Fibroblast of skin of abdomen (primary cell): ENCODE measurements around the gene CPAMD8.
"Not testable (repeated sequence)": the region's sequence is repeated elsewhere in the genome, so short reads cannot be mapped to it uniquely, and the experiment has no call there.

Source experiments
- DNase-seq: peaks from one replicate; pipeline ENCODE4 v3.0.0-alpha.2; 2013

CPAMD8 gene

DNA sequence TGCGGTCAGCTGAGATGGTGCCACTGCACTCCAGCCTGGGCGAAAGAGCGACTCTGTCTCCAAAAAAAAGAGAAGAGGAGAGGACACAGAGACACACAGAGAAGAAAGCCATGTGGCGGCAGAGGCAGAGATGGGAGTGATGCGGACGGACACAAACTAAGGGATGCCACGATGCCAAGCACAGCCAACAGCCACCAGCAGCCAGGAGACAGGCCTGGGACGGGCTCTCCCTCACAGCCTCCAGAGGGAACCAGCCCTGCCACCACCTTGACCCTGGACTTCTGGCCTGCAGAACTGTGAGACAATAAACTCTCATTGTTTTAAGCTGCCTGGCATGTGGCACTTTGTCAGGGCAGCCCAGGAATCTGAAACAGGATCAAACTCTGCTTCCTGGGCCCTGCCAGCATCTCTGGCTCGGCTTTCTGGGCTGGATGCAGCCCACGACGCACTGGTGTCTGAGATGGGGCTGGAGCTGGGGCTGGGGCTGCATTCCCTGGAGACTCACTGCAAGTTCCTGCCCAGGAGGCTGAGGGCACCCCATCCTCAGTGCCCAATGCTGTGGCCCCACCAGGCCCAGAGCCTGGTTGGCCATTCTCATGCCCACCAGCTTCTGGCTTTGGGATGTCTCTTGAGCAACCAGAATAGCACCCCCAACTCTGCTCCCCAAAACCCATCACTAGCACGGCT is 134.8 kb downstream of the CPAMD8 start:
- DNase-seq: no peak

DNA sequence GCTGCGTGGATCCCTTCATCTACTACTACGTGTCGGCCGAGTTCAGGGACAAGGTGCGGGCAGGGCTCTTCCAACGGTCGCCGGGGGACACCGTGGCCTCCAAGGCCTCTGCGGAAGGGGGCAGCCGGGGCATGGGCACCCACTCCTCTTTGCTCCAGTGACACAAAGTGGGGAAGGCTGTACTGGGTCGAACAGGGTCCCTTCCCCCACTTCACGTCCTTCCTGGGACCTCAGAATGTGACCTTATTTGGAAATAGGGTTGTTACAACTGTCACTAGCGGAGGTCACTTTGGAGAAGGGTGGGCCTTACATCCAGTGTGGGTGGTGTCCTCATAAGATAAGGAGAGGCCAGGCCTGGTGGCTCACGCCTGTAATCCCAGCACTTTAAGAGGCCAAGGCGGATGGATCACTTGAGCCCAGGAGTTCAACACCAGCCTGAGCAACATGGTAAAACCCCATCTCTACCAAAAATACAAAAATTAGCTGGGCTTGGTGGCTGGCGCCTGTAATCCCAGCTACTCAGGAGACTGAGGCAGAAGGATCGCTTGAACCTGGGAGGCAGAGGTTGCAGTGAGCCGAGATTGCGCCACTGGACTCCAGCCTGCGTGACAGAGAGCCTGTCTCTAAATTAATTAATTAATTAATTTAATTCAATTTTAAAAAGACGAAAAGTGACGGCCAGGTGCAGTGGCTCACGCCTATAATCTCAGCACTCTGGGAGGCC is 136.0 kb downstream of the CPAMD8 start:
- DNase-seq: no peak

DNA sequence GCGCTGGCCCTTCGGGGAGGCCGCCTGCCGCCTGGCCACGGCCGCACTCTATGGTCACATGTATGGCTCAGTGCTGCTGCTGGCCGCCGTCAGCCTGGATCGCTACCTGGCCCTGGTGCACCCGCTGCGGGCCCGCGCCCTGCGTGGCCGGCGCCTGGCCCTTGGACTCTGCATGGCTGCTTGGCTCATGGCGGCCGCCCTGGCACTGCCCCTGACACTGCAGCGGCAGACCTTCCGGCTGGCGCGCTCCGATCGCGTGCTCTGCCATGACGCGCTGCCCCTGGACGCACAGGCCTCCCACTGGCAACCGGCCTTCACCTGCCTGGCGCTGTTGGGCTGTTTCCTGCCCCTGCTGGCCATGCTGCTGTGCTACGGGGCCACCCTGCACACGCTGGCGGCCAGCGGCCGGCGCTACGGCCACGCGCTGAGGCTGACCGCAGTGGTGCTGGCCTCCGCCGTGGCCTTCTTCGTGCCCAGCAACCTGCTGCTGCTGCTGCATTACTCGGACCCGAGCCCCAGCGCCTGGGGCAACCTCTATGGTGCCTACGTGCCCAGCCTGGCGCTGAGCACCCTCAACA is 136.6 kb downstream of the CPAMD8 start:
- DNase-seq: no peak

DNA sequence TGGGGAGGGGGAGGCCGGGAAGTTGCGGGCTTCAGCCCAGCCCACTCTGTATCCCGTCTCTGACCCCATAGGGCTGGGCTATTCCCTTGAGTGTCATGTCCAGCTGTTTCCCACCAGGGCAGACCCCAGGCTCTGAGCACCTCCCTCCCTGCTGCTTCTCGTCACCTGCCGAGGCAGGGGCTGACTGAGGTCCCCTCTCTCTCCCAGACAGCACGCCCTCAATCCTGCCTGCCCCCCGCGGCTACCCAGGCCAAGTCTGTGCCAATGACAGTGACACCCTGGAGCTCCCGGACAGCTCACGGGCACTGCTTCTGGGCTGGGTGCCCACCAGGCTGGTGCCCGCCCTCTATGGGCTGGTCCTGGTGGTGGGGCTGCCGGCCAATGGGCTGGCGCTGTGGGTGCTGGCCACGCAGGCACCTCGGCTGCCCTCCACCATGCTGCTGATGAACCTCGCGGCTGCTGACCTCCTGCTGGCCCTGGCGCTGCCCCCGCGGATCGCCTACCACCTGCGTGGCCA is 137.2 kb downstream of the CPAMD8 start:
- DNase-seq: no peak

DNA sequence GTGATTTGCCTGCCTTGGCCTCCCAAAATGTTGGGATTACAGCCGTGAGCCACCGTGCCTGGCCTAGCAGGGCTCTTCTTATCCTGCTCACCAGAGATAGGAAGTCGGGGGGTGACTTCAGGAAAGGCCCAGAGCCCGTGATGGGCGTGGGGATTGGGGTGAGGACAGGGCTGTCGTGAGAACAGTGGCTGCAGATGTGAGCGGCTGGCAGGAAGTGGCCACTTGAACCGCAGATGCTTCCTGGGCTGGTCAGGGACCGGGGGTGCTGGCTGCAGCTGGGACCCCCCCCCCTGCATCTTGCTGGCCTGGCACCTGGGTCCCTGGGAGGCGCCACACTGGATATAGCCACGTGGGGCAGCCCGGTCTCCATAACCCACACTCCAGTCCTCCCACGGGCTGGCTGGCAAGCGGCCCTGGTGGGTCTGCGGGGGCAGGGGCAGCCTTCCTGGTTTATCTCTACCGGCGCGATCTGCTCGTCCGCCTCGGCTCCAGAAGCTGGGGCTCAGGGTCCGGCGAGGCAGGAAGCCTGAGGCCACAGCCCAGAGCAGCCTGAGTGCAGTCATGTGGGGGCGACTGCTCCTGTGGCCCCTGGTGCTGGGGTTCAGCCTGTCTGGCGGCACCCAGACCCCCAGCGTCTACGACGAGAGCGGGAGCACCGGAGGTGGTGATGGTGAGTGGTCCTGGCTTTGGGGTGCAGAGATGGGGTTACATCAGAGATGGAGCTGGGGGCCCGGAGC is 137.8 kb downstream of the CPAMD8 start, which contains the start of gene F2RL3:
TSS of gene F2RL3 (plus strand) at position 371 of the 737 bp plus-strand sequence. CDS start at position 562, 191 bp downstream.
- DNase-seq: no peak

DNA sequence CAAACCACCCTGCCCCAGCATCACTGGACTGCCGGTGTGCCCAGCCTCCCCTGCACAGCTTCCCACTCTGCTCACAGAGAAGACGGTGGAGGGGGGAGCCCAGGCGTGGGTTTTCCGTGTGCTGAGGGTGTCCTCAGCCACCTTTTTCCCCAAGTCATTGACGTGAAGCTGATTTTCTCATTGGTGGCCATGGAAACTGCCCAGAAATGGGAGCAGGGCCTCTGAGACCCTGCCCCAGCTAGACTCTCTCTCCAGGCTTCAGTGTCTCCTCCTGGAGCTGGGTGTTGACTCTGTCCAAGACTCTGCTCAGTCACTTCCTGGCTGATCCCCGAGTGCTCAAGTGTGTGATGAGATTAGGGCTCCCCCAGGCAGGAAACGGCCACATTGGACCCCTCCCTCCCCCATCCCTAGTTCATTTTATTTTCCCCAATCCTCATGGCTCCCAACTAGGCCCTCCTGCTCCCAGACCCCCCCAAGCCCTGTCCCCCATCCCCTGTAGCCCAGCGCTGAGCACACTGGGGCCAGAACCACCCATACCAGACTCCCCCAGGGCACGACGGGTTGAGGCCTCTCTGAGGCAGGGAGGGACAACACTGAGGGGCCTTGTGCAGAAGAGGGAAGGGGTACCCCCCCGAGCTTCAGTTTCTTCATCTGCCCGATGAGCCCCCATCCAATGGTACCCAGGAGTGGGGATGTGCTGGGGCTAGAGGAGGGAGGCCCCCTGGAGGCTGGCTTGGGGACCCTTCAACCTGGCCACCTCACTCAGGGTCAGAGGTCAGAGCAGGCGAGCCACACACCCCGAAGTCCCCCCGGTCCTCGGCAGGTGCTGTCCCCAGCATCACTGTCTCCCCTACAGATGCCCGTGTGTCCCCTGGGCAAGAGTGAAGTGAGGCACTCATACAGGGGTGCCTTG is 139.0 kb downstream of the CPAMD8 start:
- DNase-seq: no peak

DNA sequence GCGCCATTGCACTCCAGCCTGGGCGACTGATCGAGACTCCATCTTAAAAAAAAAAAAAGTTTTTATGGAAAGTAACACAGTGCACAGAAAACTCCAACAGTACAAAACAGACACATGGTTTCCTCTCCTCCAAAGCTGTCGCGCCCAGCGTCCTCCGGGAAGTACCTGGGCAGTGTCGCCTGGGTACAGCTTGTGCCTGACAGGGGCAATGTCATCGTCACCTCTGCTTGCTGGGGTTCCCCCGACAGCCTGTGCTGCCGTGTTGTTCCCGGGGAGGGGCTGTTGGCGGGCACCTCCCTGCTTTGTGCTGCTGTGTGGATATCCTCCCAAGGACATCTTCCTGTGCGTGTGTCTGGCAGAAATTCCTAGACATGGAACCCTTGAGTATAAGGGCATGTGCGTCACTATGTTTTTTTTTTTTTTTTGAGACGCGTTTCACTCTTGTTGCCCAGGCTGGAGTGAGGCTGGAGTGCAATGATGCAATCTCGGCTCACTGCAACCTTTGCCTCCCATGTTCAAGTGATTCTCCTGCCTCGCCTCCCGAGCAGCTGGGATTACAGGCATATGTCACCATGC is 140.2 kb downstream of the CPAMD8 start:
- DNase-seq: peak; percentile 29

DNA sequence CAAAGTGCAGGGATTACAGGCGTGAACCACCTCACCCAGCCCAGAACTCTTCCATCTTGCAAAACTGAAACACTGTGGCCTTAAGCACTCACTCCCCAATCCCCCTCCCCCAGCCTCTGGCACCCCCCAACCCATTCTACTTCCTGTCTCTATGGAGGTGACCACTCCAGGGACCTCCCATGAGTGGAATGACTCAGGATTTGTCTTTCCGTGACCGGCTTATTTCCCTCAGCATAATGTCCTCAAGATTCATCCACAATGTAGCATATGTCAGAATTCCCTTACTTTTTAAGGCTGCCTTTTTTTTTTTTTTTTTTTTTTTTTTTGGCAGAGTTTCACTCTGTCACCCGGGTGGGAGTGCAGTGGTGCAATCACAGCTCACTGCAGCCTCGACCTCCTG is 141.4 kb downstream of the CPAMD8 start:
- no peak for DNase-seq

DNA sequence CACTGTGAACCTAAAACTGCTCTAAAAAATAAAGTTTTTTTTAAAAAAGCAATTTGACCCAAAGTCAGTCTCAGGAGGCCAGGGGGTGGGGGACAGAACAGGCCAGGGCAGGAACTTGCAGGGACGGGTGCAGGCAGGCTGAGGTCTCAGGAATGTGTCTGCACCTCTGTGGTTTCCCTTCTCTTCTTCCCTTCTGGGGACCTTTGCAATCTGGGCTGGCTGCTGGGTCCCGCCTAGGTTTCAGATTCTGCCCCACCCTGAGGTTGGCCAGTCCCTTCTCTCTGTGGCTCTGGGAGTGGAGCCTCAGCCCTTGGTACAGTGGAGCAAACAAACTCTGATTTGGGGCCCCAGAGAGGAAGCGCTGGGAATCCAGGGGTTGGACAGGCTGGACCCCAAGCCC is 143.1 kb downstream of the CPAMD8 start:
- DNase-seq: no peak

DNA sequence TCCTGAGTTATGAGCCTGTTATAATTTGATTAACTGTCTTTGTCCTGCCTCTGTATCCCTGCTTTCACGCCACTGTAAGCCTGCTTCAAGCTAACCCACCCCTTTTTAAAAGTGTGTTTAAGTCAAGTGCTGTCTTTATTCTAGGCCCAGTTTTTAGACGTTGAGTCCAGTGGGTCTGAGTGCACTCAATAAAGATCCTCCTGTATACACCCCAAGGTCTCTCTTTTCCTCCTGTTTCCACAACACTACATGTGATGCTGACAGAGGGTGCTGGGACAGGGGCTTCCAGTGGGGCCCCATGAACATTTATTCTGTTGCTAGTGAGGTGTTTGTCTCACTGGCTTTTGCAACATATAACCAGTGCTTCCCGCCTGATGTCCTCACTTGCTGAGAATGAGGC is 144.5 kb downstream of the CPAMD8 start:
- DNase-seq: no peak

DNA sequence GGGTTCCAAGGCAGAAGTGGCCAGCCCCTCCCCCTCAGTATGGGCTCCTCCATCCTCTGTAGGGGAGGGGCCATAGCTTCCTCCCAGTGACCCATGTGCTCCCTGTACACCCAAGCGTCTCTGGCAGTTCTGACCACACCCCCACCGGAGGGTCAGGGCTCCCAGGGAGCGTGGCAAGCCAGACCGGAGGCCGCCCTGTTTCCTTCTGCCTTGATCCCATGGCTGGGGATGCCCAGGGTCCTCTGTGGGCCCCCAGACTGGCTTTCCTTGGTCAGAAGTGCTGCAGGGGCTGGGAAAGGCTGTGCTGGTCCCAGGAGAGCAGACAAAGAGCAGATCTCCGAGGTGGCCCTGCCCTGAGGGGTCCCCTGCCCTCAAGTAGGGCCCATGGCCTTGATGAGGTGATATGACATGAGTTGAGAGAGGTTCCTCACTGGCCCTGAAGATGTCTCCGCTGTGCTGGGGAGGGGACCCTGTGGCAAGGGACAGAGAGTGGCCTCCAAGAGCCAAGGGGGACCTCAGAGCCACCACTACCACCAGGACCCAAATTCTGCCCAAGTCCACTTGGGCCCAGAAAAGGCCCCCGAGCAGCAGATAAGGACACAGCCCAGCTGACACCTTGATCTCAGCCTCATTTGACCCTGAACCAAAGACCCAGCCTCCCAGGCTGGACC is 145.6 kb downstream of the CPAMD8 start:
- DNase-seq: no peak

DNA sequence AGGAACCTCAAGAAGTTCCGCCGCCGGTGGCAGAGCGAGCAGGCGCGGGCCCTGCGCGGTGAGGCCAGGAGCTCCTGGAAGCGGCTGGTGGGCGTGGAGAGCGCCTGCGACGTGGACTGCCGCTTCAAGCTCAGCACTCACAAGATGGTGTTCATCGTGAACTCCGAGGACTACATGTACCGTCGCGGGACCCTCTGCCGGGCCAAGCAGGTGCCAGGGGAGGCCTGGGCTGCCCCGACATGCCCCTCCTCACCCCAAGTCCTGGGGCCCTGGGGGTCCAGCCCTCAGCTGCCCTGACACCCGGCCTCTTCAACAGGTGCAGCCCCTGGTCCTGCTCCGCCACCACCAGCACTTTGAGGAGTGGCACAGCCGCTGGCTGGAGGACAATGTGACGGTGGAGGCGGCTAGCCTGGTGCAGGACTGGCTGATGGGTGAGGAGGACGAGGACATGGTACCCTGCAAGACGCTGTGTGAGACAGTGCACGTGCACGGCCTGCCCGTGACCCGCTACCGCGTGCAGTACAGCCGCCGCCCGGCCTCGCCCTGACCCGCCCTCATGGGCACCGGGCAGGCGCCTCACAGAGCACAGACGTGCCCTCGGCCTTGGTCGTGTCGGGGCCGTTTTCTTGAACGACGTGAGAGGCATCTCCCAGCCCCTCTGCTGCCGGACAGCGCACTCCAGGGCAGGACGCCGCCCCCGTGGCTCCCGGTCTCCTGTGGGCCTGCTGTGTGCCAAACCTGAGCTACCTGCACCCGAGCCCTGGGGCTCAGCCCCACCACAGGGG is 148.2 kb downstream of the CPAMD8 start:
- no peak for DNase-seq

DNA sequence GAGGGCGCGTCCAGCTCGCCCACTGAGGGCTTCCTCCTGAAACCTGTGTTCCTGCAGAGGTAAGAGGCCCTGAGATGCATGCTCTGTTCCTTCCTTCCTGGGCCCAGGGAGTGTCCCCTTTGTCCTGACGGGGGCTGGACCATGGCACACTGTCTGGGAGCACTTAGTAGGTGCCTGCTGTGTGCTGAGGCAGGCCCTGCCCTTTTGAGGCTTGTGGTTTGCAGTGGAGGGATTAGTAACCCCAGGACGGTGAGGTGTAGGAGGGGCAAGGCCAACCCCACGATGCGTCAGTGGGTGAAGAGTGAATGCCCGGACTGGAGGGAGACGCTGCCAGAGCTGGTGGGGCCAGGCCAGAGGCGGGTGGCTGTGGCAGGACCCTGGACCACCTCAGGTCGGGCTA is 149.0 kb downstream of the CPAMD8 start:
- DNase-seq: no peak

DNA sequence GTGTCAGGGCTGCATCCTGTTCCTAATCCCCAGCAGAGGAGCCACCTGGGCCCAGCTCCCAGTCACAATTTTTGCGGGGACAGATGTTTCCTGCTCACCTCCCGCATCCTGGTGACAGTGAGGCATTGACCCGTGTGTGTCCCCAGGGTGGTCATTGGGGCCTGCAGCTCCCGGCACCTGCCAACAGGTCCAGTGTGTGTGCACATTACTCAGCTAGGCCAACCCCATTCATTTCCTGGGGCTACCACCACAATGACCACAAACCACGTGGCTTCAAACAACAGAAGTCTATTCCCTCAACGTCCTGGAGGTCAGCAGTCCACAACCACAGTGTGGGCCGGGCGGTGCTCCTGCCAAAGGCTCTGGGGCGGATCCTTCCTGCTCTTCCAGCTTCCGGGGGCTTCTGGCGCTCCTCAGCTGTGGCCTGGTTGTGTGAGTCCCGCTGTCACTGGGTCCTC is 149.7 kb downstream of the CPAMD8 start:
- no peak for DNase-seq

DNA sequence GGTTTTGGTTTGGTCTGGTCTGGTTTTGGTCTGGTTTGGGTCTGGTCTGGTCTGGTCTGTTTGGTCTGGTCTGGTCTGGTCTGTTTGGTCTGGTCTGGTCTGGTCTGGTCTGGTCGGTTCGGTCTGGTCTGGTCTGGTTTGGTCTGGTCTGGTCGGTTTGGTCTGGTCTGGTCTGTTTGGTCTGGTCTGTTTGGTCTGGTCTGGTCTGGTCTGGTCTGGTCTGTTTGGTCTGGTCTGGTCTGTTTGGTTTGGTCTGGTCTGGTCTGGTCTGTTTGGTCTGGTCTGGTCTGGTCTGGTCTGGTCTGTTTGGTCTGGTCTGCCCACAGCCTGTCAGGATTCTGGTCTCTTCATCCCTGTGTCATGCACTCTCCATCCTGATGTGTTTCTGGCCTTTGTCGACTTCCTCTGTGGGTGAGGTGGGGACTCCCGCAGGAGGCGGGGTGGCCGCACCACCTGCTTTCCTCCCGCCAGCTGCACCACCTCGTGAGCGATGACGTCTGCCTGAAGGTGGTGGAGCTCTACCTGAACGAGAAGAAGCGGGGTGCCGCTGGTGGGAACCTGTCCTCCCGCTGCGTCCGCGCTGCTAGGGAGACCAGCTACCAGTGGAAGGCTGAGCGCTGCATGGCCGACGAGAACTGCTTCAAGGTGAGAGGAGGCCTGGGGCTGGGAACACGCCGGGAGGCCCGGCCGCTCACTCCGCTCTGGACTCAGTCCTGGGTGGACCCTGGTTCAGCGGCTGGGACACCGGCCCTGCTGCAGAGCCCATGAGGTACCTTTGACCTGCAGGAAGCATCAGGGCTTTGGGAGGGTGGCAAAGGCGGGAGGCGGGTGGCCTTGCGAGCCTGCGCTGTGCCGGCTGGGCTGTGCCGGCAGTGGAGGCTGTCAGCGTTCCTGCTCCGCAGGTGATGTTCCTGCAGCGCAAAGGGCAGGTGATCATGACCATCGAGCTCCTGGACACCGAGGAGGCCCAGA is 150.7 kb downstream of the CPAMD8 start:
- no peak for DNase-seq

DNA sequence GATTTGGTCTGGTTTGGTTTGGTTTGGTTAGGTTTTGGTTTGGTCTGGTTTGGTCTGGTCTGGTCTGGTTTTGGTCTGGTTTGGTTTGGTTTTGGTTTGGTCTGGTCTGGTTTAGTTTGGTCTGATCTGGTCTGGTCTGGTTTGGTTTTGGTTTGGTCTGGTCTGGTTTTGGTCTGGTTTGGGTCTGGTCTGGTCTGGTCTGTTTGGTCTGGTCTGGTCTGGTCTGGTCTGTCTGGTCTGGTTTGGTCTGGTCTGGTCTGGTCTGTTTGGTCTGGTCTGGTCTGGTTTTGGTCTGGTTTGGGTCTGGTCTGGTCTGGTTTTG is 151.7 kb downstream of the CPAMD8 start:
- not testable (repeated sequence) for DNase-seq

DNA sequence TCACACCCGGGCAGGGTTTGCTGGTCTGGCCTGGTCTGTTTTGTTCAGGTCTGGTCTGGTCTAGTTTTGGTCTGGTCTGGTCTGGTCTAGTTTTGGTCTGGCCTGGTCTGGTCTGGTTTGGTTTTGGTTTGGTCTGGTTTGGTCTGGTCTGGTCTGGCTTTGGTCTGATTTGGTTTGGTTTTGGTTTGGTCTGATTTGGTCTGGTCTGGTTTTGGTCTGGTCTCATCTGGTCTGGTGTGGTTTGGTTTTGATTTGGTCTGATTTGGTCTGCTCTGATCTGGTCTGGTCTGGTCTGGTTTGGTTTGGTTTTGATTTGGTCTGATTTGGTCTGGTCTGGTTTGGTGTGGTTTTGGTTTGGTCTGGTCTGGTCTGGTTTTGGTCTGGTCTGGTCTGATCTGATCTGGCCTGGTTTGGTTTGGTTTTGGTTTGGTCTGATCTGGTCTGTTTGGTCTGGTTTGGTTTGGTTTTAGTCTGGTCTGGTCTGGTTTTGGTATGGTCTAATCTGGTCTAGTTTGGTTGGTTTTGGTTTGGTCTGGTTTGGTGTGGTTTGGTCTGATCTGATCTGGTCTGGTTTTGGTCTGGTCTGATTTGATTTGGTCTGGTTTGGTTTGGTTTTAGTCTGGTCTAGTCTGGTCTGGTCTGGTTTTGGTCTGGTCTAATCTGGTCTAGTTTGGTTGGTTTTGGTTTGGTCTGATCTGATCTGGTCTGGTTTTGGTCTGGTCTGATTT is 152.2 kb downstream of the CPAMD8 start:
- no peak for DNase-seq

DNA sequence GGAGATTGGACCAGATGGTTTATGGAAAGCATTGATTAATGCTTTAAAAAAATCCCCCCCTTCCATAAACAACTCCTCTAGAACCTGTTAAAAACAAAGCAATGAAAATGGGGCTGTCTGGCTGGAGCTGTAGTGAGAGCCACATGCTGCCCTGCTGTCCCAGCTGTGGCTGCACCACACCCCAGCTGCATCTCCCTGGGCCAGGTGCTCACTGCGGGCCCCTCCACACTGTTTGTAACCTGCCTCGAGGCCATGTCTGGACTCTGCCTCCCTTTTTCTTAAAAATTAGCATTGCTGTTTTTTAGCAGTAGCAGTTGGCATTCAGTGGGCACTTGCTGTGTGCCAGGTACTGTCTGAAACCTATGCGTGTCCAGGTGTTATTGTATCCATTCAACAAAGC is 153.0 kb downstream of the CPAMD8 start:
- no peak for DNase-seq
